HUES48 (cell line): ENCODE results near the gene ADARB1.

Source experiments
- H3K27ac ChIP-seq: one replicate; pipeline ENCODE4 v1.7.0; 2013; ENCODE audit warnings: low read depth, low read length, inconsistent platforms
- H3K27me3 ChIP-seq: 2 replicates; pipeline ENCODE4 v1.6.1; 2013; ENCODE audit warnings: mild to moderate bottlenecking, low read length; ENCODE audit not compliant: control insufficient read depth, insufficient read depth
- H3K36me3 ChIP-seq: 2 replicates; pipeline ENCODE4 v1.6.1; 2013; ENCODE audit warnings: low read length; ENCODE audit not compliant: control insufficient read depth, insufficient read depth
- H3K4me1 ChIP-seq: 2 replicates; pipeline ENCODE4 v1.6.1; 2013; ENCODE audit warnings: mild to moderate bottlenecking, low read length; ENCODE audit not compliant: control insufficient read depth, insufficient read depth
- H3K4me3 ChIP-seq: 2 replicates; pipeline ENCODE4 v1.5.1; 2013; ENCODE audit warnings: mild to moderate bottlenecking, low read depth, low read length
- H3K9ac ChIP-seq: 2 replicates; pipeline ENCODE4 v1.6.1; 2013; ENCODE audit warnings: mild to moderate bottlenecking, low read depth, low read length, moderate library complexity
- H3K9me3 ChIP-seq: 2 replicates; pipeline ENCODE4 v1.6.1; 2013; ENCODE audit warnings: low read length; ENCODE audit not compliant: control insufficient read depth, insufficient read depth

The ADARB1 gene

GRCh38 chr21:45032332-45032731 lies 42.0 kb upstream of the ADARB1 start:
- Histone ChIP-seq H3K4me1 (peaks cover 29% of the 10 kb centered on the region), H3K36me3 (no peaks in the 10 kb centered on the region), H3K27me3 (no peaks in the 10 kb centered on the region), H3K27ac (no peak overlapping the region), H3K9me3 (peaks cover 3% of the 10 kb centered on the region; the same call in 1 of the 2 replicates), H3K4me3 (no peak overlapping the region), H3K9ac (no peak overlapping the region)

GRCh38 chr21:45032977-45033710 lies 41.2 kb upstream of the ADARB1 start:
- Histone ChIP-seq H3K9me3 (peaks cover 3% of the 10 kb centered on the region; the same call in 1 of the 2 replicates), H3K4me3 (no peak overlapping the region), H3K4me1 (peaks cover 29% of the 10 kb centered on the region), H3K9ac (no peak overlapping the region), H3K27ac (no peak overlapping the region), H3K27me3 (no peaks in the 10 kb centered on the region), H3K36me3 (no peaks in the 10 kb centered on the region)

GRCh38 chr21:45033791-45034555 lies 40.4 kb upstream of the ADARB1 start:
- Histone ChIP-seq H3K36me3 (no peaks in the 10 kb centered on the region), H3K9me3 (peaks cover 3% of the 10 kb centered on the region; the same call in 1 of the 2 replicates), H3K27ac (no peak overlapping the region), H3K9ac (no peak overlapping the region), H3K27me3 (no peaks in the 10 kb centered on the region), H3K4me1 (peaks cover 29% of the 10 kb centered on the region), H3K4me3 (no peak overlapping the region)

GRCh38 chr21:45034556-45035476 lies 39.6 kb upstream of the ADARB1 start:
- Histone ChIP-seq H3K27ac (no peak overlapping the region), H3K4me1 (peaks cover 22% of the 10 kb centered on the region), H3K27me3 (no peaks in the 10 kb centered on the region), H3K9ac (no peak overlapping the region), H3K36me3 (no peaks in the 10 kb centered on the region), H3K4me3 (no peak overlapping the region), H3K9me3 (peaks cover 3% of the 10 kb centered on the region; the same call in 1 of the 2 replicates)

GRCh38 chr21:45035477-45035848 lies 38.9 kb upstream of the ADARB1 start:
- no peaks in the 10 kb centered on the region for H3K36me3 ChIP-seq
- H3K4me1 ChIP-seq: peaks cover 16% of the 10 kb centered on the region
- no peak overlapping the region for H3K27ac ChIP-seq
- H3K9me3 ChIP-seq: peaks cover 3% of the 10 kb centered on the region; the same call in 1 of the 2 replicates
- no peaks in the 10 kb centered on the region for H3K27me3 ChIP-seq
- H3K9ac ChIP-seq: no peak overlapping the region
- no peak overlapping the region for H3K4me3 ChIP-seq

GRCh38 chr21:45036630-45037029 lies 37.8 kb upstream of the ADARB1 start:
- Histone ChIP-seq H3K4me3 (no peak overlapping the region), H3K4me1 (peaks cover 5% of the 10 kb centered on the region), H3K9me3 (peaks cover 3% of the 10 kb centered on the region; the same call in 1 of the 2 replicates), H3K27ac (no peak overlapping the region), H3K9ac (no peak overlapping the region), H3K27me3 (no peaks in the 10 kb centered on the region), H3K36me3 (no peaks in the 10 kb centered on the region)

GRCh38 chr21:45037986-45038385 lies 36.4 kb upstream of the ADARB1 start:
- Histone ChIP-seq H3K9ac (no peak overlapping the region), H3K36me3 (no peaks in the 10 kb centered on the region), H3K9me3 (peaks cover 3% of the 10 kb centered on the region; the same call in 1 of the 2 replicates), H3K27ac (no peak overlapping the region), H3K27me3 (no peaks in the 10 kb centered on the region), H3K4me3 (no peak overlapping the region), H3K4me1 (no peaks in the 10 kb centered on the region)

GRCh38 chr21:45039317-45040156 lies 34.8 kb upstream of the ADARB1 start:
- H3K9me3 ChIP-seq: peaks cover 3% of the 10 kb centered on the region; the same call in 1 of the 2 replicates
- H3K4me1 ChIP-seq: no peaks in the 10 kb centered on the region
- no peaks in the 10 kb centered on the region for H3K27me3 ChIP-seq
- H3K36me3 ChIP-seq: no peaks in the 10 kb centered on the region
- no peak overlapping the region for H3K27ac ChIP-seq
- no peak overlapping the region for H3K9ac ChIP-seq
- H3K4me3 ChIP-seq: no peak overlapping the region

GRCh38 chr21:45040157-45040711 lies 34.1 kb upstream of the ADARB1 start:
- H3K4me3 ChIP-seq: no peak overlapping the region
- H3K9ac ChIP-seq: no peak overlapping the region
- H3K4me1 ChIP-seq: no peaks in the 10 kb centered on the region
- no peaks in the 10 kb centered on the region for H3K36me3 ChIP-seq
- no peak overlapping the region for H3K27ac ChIP-seq
- H3K9me3 ChIP-seq: peaks cover 3% of the 10 kb centered on the region; the same call in 1 of the 2 replicates
- no peaks in the 10 kb centered on the region for H3K27me3 ChIP-seq

GRCh38 chr21:45040739-45041138 lies 33.6 kb upstream of the ADARB1 start:
- no peak overlapping the region for H3K4me3 ChIP-seq
- no peaks in the 10 kb centered on the region for H3K4me1 ChIP-seq
- no peak overlapping the region for H3K9ac ChIP-seq
- H3K27ac ChIP-seq: no peak overlapping the region
- peaks cover 3% of the 10 kb centered on the region; the same call in 1 of the 2 replicates for H3K9me3 ChIP-seq
- H3K27me3 ChIP-seq: no peaks in the 10 kb centered on the region
- no peaks in the 10 kb centered on the region for H3K36me3 ChIP-seq
